HCT116 (cell line): ENCODE results near the gene IGF2. TPM values are rescaled to one million over a fixed set of nuclear protein-coding genes. Genes with fewer than 3 reads are reported as not detected.

ENCODE experiments used
- ATAC-seq: fragments of 200-7000 bp; cut with Tn5 transposase; 2 replicates; pipeline ENCODE4 v1.9.1; 2020; ENCODE audit warnings: mild to moderate bottlenecking, moderate library complexity
- BruUV-seq: library from RNA; stranded (reverse); fragments of 400-500 nt; replicated peaks from 2 replicates; lab custom pipeline; 2021; lab: Mats Ljungman, UMichigan
- CTCF ChIA-PET: fragments of 300-600 bp; sonication (Branson Sonifier 250); formaldehyde crosslinking; loops from one replicate; lab custom pipeline; 2021; ENCODE audit warnings: antibody characterized with exemption; lab: Charles Lee
- POLR2A ChIA-PET: fragments of 300-600, 350-600 bp; sonication (Branson Sonifier 250); formaldehyde crosslinking; loops from one replicate; lab custom pipeline; 2021; ENCODE audit warnings: antibody characterized with exemption; lab: Charles Lee
- RAD21 ChIA-PET, 2 experiments: fragments of 300-600 bp; sonication (Branson Sonifier 250); formaldehyde crosslinking; loops; one replicate each; lab custom pipeline; 2023; ENCODE audit warnings: low total read pairs in 2 of 2; ENCODE audit not compliant: uncharacterized antibody in 2 of 2, unreplicated experiment in 2 of 2, low non-redundant PET in 1 of 2; lab: Charles Lee
- DNase-seq: peaks from one replicate; pipeline ENCODE4 v3.0.0-alpha.2; 2010; ENCODE audit warnings: low read depth, low spot score
- H2AFZ ChIP-seq: fragments of 200-600 bp; shearing (Covaris generic), sonication (generic); 2 replicates; pipeline ENCODE4 v1.6.1; 2017; ENCODE audit warnings: low read depth, mixed run types, mixed read lengths, antibody characterized with exemption, low read length; ENCODE audit not compliant: poor library complexity, severe bottlenecking
- H3K27ac ChIP-seq: 2 replicates; pipeline ENCODE4 v1.5.1; 2012; ENCODE audit warnings: low read depth, low read length
- H3K27me3 ChIP-seq: fragments of 200-600 bp; sonication (generic); 2 replicates; pipeline ENCODE4 v1.6.1; 2016; ENCODE audit warnings: mixed run types, low read length, mixed read lengths; ENCODE audit not compliant: insufficient read depth
- H3K36me3 ChIP-seq, 2 experiments: fragments of 200-500 bp in 1 of 2; fragments of 200-600 bp in 1 of 2; sonication (Bioruptor generic) in 1 of 2; sonication (generic) in 1 of 2; 2 replicates each; pipeline versions ENCODE4 v1.5.1 to v1.6.1; 2014 to 2016; ENCODE audit warnings: low read length in 2 of 2, inconsistent platforms in 1 of 2, mixed read lengths in 1 of 2, mixed run types in 1 of 2; ENCODE audit not compliant: insufficient read depth in 2 of 2, control insufficient read depth in 1 of 2
- H3K4me1 ChIP-seq, 2 experiments: fragments of 200-600 bp in 1 of 2; sonication (generic) in 1 of 2; 2 replicates each; pipeline versions ENCODE4 v1.5.1 to v1.6.1; 2012 to 2017; ENCODE audit warnings: low read length in 2 of 2, inconsistent platforms in 1 of 2, mild to moderate bottlenecking in 1 of 2, mixed read lengths in 1 of 2, mixed run types in 1 of 2, moderate library complexity in 1 of 2; ENCODE audit not compliant: insufficient read depth in 2 of 2, control insufficient read depth in 1 of 2
- H3K4me2 ChIP-seq: fragments of 200-600 bp; sonication (generic); 2 replicates; pipeline ENCODE4 v1.6.1; 2017; ENCODE audit warnings: mixed run types, low read length, mixed read lengths
- H3K4me3 ChIP-seq, 2 experiments: fragments of 200-600 bp in 1 of 2; sonication (generic) in 1 of 2; replicated peaks in 1 of 2; 2 replicates each; pipeline ENCODE4 v1.5.1; 2011 to 2016; ENCODE audit warnings: low read length in 2 of 2, control low read depth in 1 of 2, low read depth in 1 of 2, mild to moderate bottlenecking in 1 of 2, mixed read lengths in 1 of 2, mixed run types in 1 of 2
- H3K79me2 ChIP-seq: fragments of 200-600 bp; sonication (generic); 2 replicates; pipeline ENCODE4 v1.6.1; 2017; ENCODE audit warnings: mild to moderate bottlenecking, mixed run types, low read length, moderate library complexity, mixed read lengths; ENCODE audit not compliant: insufficient read depth
- H3K9ac ChIP-seq: fragments of 200-600 bp; sonication (generic); 2 replicates; pipeline ENCODE4 v1.6.1; 2016; ENCODE audit warnings: low read length, mixed read lengths
- H3K9me2 ChIP-seq: fragments of 200-600 bp; sonication (generic), shearing (Covaris generic); 2 replicates; pipeline ENCODE4 v1.6.1; 2017; ENCODE audit warnings: mixed run types, mild to moderate bottlenecking, moderate library complexity; ENCODE audit not compliant: insufficient read depth
- H3K9me3 ChIP-seq, 2 experiments: fragments of 200-500 bp in 1 of 2; fragments of 200-600 bp in 1 of 2; sonication (Bioruptor generic) in 1 of 2; sonication (generic) in 1 of 2; 2 replicates each; pipeline ENCODE4 v1.6.1; 2014 to 2017; ENCODE audit warnings: low read length in 2 of 2, mixed read lengths in 2 of 2, inconsistent platforms in 1 of 2, low read depth in 1 of 2, mild to moderate bottlenecking in 1 of 2, mixed run types in 1 of 2, moderate library complexity in 1 of 2; ENCODE audit not compliant: control insufficient read depth in 1 of 2, insufficient read depth in 1 of 2
- H4K20me1 ChIP-seq: fragments of 200-600 bp; sonication (generic), shearing (Covaris generic); 2 replicates; pipeline ENCODE4 v1.6.1; 2017; ENCODE audit warnings: mixed run types, mild to moderate bottlenecking, moderate library complexity; ENCODE audit not compliant: insufficient read depth
- ATF3 ChIP-seq: IDR thresholded peaks from 2 replicates; pipeline ENCODE4 v1.6.1; 2012
- CEBPB ChIP-seq: IDR thresholded peaks from 2 replicates; pipeline ENCODE4 v1.6.1; 2012; ENCODE audit warnings: low read depth
- CTCF ChIP-seq, 3 experiments: fragments of 200-600 bp in 1 of 3; sonication (generic) in 1 of 3; IDR thresholded peaks in 2 of 3; conservative IDR thresholded peaks in 1 of 3; 2 replicates each; pipeline ENCODE4 v1.5.1; 2012 to 2017; ENCODE audit warnings: low read depth in 2 of 3, low read length in 2 of 3, antibody characterized with exemption in 1 of 3, borderline replicate concordance in 1 of 3, control low read depth in 1 of 3, mild to moderate bottlenecking in 1 of 3, mixed read lengths in 1 of 3, mixed run types in 1 of 3, moderate library complexity in 1 of 3; ENCODE audit not compliant: insufficient read depth in 1 of 3
- EGR1 ChIP-seq: IDR thresholded peaks from 2 replicates; pipeline ENCODE4 v1.6.1; 2012; ENCODE audit warnings: low read depth
- EZH2 ChIP-seq: fragments of 200-600 bp; sonication (generic); IDR thresholded peaks from 2 replicates; pipeline ENCODE4 v1.6.1; 2017; ENCODE audit warnings: antibody characterized with exemption, mixed run types
- EZH2phosphoT487 ChIP-seq: fragments of 200-600 bp; IDR thresholded peaks from 2 replicates; pipeline ENCODE4 v1.6.1; 2018; ENCODE audit warnings: antibody characterized with exemption, borderline replicate concordance
- FOSL1 ChIP-seq: IDR thresholded peaks from 2 replicates; pipeline ENCODE4 v1.6.1; 2012; ENCODE audit warnings: low read depth
- POLR2A ChIP-seq: IDR thresholded peaks from 2 replicates; pipeline ENCODE4 v1.7.0; 2011; ENCODE audit warnings: borderline replicate concordance; ENCODE audit not compliant: insufficient read depth, insufficient read length; ENCODE audit errors: extremely low read depth
- SRF ChIP-seq: IDR thresholded peaks from 2 replicates; pipeline ENCODE4 v1.6.1; 2012; ENCODE audit warnings: low read depth
- TCF7L2 ChIP-seq: IDR thresholded peaks from 2 replicates; pipeline ENCODE4 v1.7.0; 2011; ENCODE audit warnings: borderline replicate concordance, inconsistent platforms; ENCODE audit not compliant: insufficient read depth, insufficient read length; ENCODE audit errors: extremely low read depth
- YY1 ChIP-seq: IDR thresholded peaks from 2 replicates; pipeline ENCODE4 v1.6.1; 2011; ENCODE audit warnings: low read length, low read depth, moderate library complexity, mild to moderate bottlenecking; ENCODE audit not compliant: insufficient replicate concordance; ENCODE audit errors: extremely low read depth
- ZFX ChIP-seq: fragments of 450-650 bp; IDR thresholded peaks from 2 replicates; pipeline ENCODE4 v1.6.1; 2017
- intact Hi-C: fragments of 100-400 bp; cut with micrococcal nuclease; formaldehyde crosslinking; loops from 2 replicates; pipeline ENCODE4 v1.10.0; 2022
- total RNA-seq: library from RNA; stranded (reverse); gene quantifications from one replicate; pipeline ENCODE4 v1.2.1, GENCODE V29; 2021; ENCODE audit not compliant: unreplicated experiment
- TF ChIP-seq, protein P1 (sequence below): IDR thresholded peaks from 2 replicates; pipeline ENCODE4 v1.6.1; 2011; ENCODE audit warnings: mild to moderate bottlenecking, low read length, moderate library complexity; ENCODE audit not compliant: insufficient replicate concordance; ENCODE audit errors: extremely low read depth
- TF ChIP-seq, protein P2 (sequence below): IDR thresholded peaks from 2 replicates; pipeline ENCODE4 v1.6.1; 2012

Gene IGF2
- total RNA-seq, 1 experiment from 2014 or later, result 17.9 TPM

GRCh38 chr11:2128511-2129307 is 10.5 kb downstream of the IGF2 start:
- POLR2A ChIA-PET, result no interaction called here
- Histone ChIP-seq H3K27ac (no peak overlapping the region), H3K4me1 (no peaks in the 10 kb centered on the region), H3K9me2 (no peaks in the 10 kb centered on the region), H3K79me2 (no peaks in the 10 kb centered on the region), H2AFZ (no peak overlapping the region), H3K4me3 (no peak overlapping the region), H3K9ac (no peak overlapping the region), H3K9me3 (no peaks in the 10 kb centered on the region), H4K20me1 (no peaks in the 10 kb centered on the region)
- RAD21 ChIA-PET, result no interaction called here
- CTCF ChIA-PET, result no interaction called here
- no peak for DNase-seq
- TF ChIP-seq TCF7L2 (no peak), SRF (no peak)
- TF ChIP-seq, all 23 proteins: peak for 0
- no peak overlapping the region for H3K4me2 ChIP-seq
- ATAC-seq, result no peak
- intact Hi-C loops, result no loop called here
- no peaks in the 10 kb centered on the region for H3K27me3 ChIP-seq
- no peaks in the 10 kb centered on the region for H3K36me3 ChIP-seq
- BruUV-seq, result no TSS peak

GRCh38 chr11:2128130-2128510 is 11.1 kb downstream of the IGF2 start:
- ChIA-PET CTCF (no interaction called here), RAD21 (no interaction called here), POLR2A (no interaction called here)
- Histone ChIP-seq H3K4me3 (no peak overlapping the region), H3K9me3 (no peaks in the 10 kb centered on the region), H3K27me3 (no peaks in the 10 kb centered on the region), H3K9ac (no peak overlapping the region), H3K79me2 (no peaks in the 10 kb centered on the region), H3K36me3 (no peaks in the 10 kb centered on the region), H3K4me1 (no peaks in the 10 kb centered on the region), H3K27ac (no peak overlapping the region), H4K20me1 (no peaks in the 10 kb centered on the region), H3K4me2 (no peak overlapping the region), H3K9me2 (no peaks in the 10 kb centered on the region), H2AFZ (no peak overlapping the region)
- no TSS peak for BruUV-seq
- DNase-seq (no peak), ATAC-seq (no peak)
- intact Hi-C loops, result no loop called here
- TF ChIP-seq, protein P1, sequence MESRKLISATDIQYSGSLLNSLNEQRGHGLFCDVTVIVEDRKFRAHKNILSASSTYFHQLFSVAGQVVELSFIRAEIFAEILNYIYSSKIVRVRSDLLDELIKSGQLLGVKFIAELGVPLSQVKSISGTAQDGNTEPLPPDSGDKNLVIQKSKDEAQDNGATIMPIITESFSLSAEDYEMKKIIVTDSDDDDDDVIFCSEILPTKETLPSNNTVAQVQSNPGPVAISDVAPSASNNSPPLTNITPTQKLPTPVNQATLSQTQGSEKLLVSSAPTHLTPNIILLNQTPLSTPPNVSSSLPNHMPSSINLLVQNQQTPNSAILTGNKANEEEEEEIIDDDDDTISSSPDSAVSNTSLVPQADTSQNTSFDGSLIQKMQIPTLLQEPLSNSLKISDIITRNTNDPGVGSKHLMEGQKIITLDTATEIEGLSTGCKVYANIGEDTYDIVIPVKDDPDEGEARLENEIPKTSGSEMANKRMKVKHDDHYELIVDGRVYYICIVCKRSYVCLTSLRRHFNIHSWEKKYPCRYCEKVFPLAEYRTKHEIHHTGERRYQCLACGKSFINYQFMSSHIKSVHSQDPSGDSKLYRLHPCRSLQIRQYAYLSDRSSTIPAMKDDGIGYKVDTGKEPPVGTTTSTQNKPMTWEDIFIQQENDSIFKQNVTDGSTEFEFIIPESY, result no peak
- TF ChIP-seq CTCF (IDR thresholded peaks at IDR 0.05 in 2 of 3, conservative IDR thresholded peaks at IDR 0.05 in 1 of 3; ENCODE audit: borderline replicate concordance in 1 of 3, insufficient read depth in 1 of 3, low read depth in 2 of 3, low read length in 2 of 3), result no peak
- no peak for TF ChIP-seq POLR2A
- TF ChIP-seq YY1, result no peak
- TF ChIP-seq ZFX, result no peak
- TF ChIP-seq EZH2, result no peak
- TF ChIP-seq, protein P2, sequence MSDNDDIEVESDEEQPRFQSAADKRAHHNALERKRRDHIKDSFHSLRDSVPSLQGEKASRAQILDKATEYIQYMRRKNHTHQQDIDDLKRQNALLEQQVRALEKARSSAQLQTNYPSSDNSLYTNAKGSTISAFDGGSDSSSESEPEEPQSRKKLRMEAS, result no peak
- TF ChIP-seq EZH2phosphoT487, result no peak
- no peak for TF ChIP-seq SRF
- TF ChIP-seq CEBPB, result no peak
- TF ChIP-seq EGR1, result no peak
- TF ChIP-seq ATF3, result no peak
- no peak for TF ChIP-seq FOSL1
